ENCODE measurements around the gene GSTM3. TPM values are rescaled to one million over a fixed set of nuclear protein-coding genes. Genes with fewer than 3 reads are reported as not detected.

GSTM3 gene
- polyA plus RNA-seq, 1 donor (not counting 4 experiments of a cell fraction or from before 2014, with no cell fraction given): 113 TPM

- Histone ChIP-seq H3K9me3 (ENCODE audit: control insufficient read depth, low read depth, low read length) (no peaks in the 10 kb centered on the region), H3K27me3 (ENCODE audit: control insufficient read depth, extremely low read depth, insufficient read depth, low read length) (no peaks in the 10 kb centered on the region), H3K4me2 (ENCODE audit: control insufficient read depth, extremely low read depth, insufficient read depth, low read depth, low read length) (no peak overlapping the region), H3K9ac (ENCODE audit: control insufficient read depth, extremely low read depth, insufficient read depth, low read length) (no peak overlapping the region), H3K4me3 (ENCODE audit: control insufficient read depth in 2 of 3, extremely low read depth in 1 of 3, insufficient read depth in 2 of 3, low read depth in 1 of 3, low read length in 3 of 3) (no peak overlapping the region), H3K36me3 (ENCODE audit: control insufficient read depth in 2 of 2, extremely low read depth in 1 of 2, insufficient read depth in 2 of 2, low read length in 2 of 2) (no peaks in the 10 kb centered on the region), H3K79me2 (ENCODE audit: control insufficient read depth, insufficient read depth, low read length) (no peaks in the 10 kb centered on the region), H2AFZ (ENCODE audit: control insufficient read depth, low read length) (no peak overlapping the region), H3K9me1 (ENCODE audit: control insufficient read depth, extremely low read depth, insufficient read depth, low read length) (no peaks in the 10 kb centered on the region), H3K4me1 (ENCODE audit: control insufficient read depth, extremely low read depth, insufficient read depth, low read length) (peaks cover 2% of the 10 kb centered on the region), H3K27ac (ENCODE audit: control insufficient read depth, insufficient read depth, low read length) (no peak overlapping the region), H4K20me1 (ENCODE audit: control insufficient read depth, extremely low read depth, insufficient read depth, low read length) (no peaks in the 10 kb centered on the region)
- DNase-seq (ENCODE audit: low read depth, low spot score) (peak; percentile 23), FAIRE-seq (peak; percentile 62)
- dilution Hi-C loops (cut with MboI; ENCODE audit: extremely low pct_ligation_motif_present, low sequenced_read_pairs): no loop called here
- TF ChIP-seq CTCF (optimal IDR thresholded peaks at IDR 0.05 in 1 of 3, IDR thresholded peaks at IDR 0.05 in 1 of 3, conservative IDR thresholded peaks at IDR 0.05 in 1 of 3; ENCODE audit: extremely low read depth in 1 of 3, insufficient read depth in 2 of 3, low read length in 3 of 3) (peak; percentile 91 to 99 (median 97)), EZH2 (IDR thresholded peaks at IDR 0.05; ENCODE audit: low read length) (no peak)
These were observed 32.5 kb upstream of the GSTM3 start for GRCh38 chr1:109773203-109773899.

- Histone ChIP-seq H3K4me3 (ENCODE audit: control insufficient read depth in 2 of 3, extremely low read depth in 1 of 3, insufficient read depth in 2 of 3, low read depth in 1 of 3, low read length in 3 of 3) (no peak overlapping the region), H3K4me2 (ENCODE audit: control insufficient read depth, extremely low read depth, insufficient read depth, low read depth, low read length) (no peak overlapping the region), H3K4me1 (ENCODE audit: control insufficient read depth, extremely low read depth, insufficient read depth, low read length) (peaks cover 2% of the 10 kb centered on the region), H3K27ac (ENCODE audit: control insufficient read depth, insufficient read depth, low read length) (no peak overlapping the region), H3K9ac (ENCODE audit: control insufficient read depth, extremely low read depth, insufficient read depth, low read length) (no peak overlapping the region), H2AFZ (ENCODE audit: control insufficient read depth, low read length) (no peak overlapping the region), H3K79me2 (ENCODE audit: control insufficient read depth, insufficient read depth, low read length) (no peaks in the 10 kb centered on the region), H3K9me1 (ENCODE audit: control insufficient read depth, extremely low read depth, insufficient read depth, low read length) (no peaks in the 10 kb centered on the region), H4K20me1 (ENCODE audit: control insufficient read depth, extremely low read depth, insufficient read depth, low read length) (no peaks in the 10 kb centered on the region), H3K36me3 (ENCODE audit: control insufficient read depth in 2 of 2, extremely low read depth in 1 of 2, insufficient read depth in 2 of 2, low read length in 2 of 2) (no peaks in the 10 kb centered on the region), H3K27me3 (ENCODE audit: control insufficient read depth, extremely low read depth, insufficient read depth, low read length) (no peaks in the 10 kb centered on the region), H3K9me3 (ENCODE audit: control insufficient read depth, low read depth, low read length) (no peaks in the 10 kb centered on the region)
- DNase-seq (ENCODE audit: low read depth, low spot score) (no peak), FAIRE-seq (no peak)
- TF ChIP-seq CTCF (optimal IDR thresholded peaks at IDR 0.05 in 1 of 3, IDR thresholded peaks at IDR 0.05 in 1 of 3, conservative IDR thresholded peaks at IDR 0.05 in 1 of 3; ENCODE audit: extremely low read depth in 1 of 3, insufficient read depth in 2 of 3, low read length in 3 of 3): no peak
- no peak for TF ChIP-seq EZH2 (IDR thresholded peaks at IDR 0.05; ENCODE audit: low read length)
- dilution Hi-C loops (cut with MboI; ENCODE audit: extremely low pct_ligation_motif_present, low sequenced_read_pairs): no loop called here
These were observed 31.9 kb upstream of the GSTM3 start for GRCh38 chr1:109772658-109773202.

Measured in keratinocyte (primary cell).